Activated CD8-positive, alpha-beta memory T cell treated with anti-CD3 and anti-CD28 coated beads for 36 hours (primary cell): ENCODE measurements around the gene SMNDC1. TPM values are rescaled to one million over a fixed set of nuclear protein-coding genes. Genes with fewer than 3 reads are reported as not detected.
"Not testable (repeated sequence)": the region's sequence is repeated elsewhere in the genome, so short reads cannot be mapped to it uniquely, and the experiment has no call there.

Source experiments
- CTCF ChIA-PET: fragments of 350-600 bp; sonication (Branson Sonifier 250); formaldehyde crosslinking; loops from one replicate; lab custom pipeline; 2021; ENCODE audit warnings: antibody characterized with exemption; lab: Charles Lee
- POLR2A ChIA-PET: fragments of 350-600 bp; sonication (Branson Sonifier 250); formaldehyde crosslinking; loops from one replicate; lab custom pipeline; 2021; ENCODE audit warnings: antibody characterized with exemption; lab: Charles Lee
- total RNA-seq, 2 experiments: library from RNA; stranded (reverse); gene quantifications; one replicate each; pipeline ENCODE4 v1.2.3, GENCODE V29; 2021

The SMNDC1 gene
- total RNA-seq, 2 experiments from 2014 or later, result 53.6 to 59.4 TPM

DNA sequence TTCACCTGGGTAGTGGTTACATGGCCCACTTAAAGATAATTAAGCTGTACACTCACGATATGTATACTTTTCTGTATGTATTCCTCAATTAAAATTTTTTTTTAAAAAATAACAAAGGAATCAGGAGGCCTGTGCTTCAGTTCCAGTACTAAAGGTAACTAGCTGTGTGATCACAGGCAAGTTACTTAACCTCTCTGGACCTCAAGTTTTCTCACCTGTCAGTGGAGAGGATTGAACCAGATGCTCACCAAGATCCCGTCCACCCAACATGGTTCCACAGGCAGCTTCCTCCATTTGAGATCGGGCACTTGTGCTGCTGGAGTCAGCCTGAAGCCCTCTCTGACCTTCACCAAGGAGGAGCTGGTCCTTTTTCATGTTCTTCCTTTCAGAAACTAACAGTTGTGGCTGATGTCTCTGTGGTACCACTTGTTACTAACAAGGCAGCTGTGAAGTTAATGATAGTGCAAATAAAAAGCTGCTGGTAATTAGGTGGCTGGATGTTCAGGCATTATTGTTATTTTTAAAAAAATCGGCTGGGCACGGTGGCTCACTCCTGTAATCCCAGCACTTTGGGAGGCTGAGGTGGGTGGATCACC is 29.4 kb upstream of the SMNDC1 start:
- ChIA-PET CTCF (interaction anchor here (1.0 to 1.3 kb wide), 2 partner anchors 8 to 20 kb away, joined by 3 to 4 read pairs; no protein-coding TSS in a partner anchor), POLR2A (interaction anchor here (0.7 kb wide), 1 partner anchor 595 kb away, joined by 5 read pairs; no protein-coding TSS in a partner anchor)

DNA sequence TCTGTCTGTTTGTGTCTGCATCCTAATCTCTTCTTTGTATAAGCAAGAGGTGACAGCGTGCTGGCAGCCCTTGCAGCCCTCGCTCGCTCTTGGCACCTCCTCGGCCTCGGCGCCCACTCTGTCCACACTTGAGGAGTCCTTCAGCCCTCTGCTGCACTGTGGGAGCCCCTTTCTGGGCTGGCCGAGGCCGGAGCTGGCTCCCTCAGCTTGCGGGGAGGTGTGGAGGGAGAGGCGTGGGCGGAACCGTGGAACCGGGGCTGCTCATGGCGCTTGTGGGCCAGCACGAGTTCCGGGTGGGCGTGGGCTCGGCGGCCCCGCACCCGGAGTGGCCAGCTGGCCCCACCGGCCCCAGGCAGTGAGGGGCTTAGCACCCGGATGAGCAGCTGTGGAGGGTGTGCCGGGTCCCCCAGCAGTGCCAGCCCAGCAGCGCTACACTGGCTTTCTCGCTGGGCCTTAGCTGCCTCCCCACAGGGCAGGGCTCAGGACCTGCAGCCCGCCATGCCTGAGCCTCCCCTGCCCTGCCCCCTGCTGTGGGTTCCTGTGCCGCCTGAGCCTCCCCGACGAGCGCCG is 26.6 kb upstream of the SMNDC1 start:
- CTCF ChIA-PET, POLR2A ChIA-PET: not testable (repeated sequence)

GRCh38 chr10:110330675-110331074 is 26.0 kb upstream of the SMNDC1 start:
- CTCF ChIA-PET, result no interaction called here
- POLR2A ChIA-PET, result no interaction called here

DNA sequence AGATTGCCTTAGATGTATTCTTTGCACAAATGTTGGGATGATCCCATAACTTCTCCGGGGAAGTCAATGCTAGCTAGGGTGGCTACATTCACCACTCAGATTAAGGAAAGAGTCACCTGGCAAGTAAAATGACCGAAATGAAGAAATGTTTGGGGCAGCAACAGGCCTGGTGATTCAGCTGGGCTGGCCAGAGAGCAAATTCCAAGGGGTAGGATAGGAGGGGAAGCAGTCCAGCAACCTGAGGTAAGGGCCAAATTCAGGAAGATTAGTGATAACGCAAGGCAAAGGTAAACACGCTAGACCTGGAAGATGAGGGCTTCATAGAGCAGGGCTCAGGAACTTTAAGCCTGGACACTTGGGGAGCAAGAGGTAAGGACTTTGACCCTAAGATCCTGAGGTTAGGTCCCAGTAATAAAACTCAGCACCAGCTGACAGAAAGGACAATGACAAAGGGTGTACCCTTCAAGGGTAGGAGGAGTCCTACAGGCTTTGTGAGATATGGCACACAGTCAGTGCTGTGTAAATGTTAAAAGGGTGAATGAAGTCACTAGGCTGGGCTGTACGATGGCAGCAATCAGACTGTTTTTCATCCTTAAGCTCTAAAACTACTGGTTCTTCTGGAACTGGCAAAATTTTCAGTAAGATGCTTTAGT is 22.7 kb upstream of the SMNDC1 start:
- ChIA-PET CTCF (interaction anchor here (2.0 kb wide), 1 partner anchor 28 kb away, joined by 5 read pairs; no protein-coding TSS in a partner anchor), POLR2A (interaction anchor here (0.6 to 1.3 kb wide), 2 partner anchors 173 to 185 kb away, joined by 3 read pairs; no protein-coding TSS in a partner anchor)

- CTCF ChIA-PET, result interaction anchor here (2.0 kb wide), 1 partner anchor 29 kb away, joined by 5 read pairs; no protein-coding TSS in a partner anchor
Measured at GRCh38 chr10:110326351-110327032, 21.8 kb upstream of the SMNDC1 start.

DNA sequence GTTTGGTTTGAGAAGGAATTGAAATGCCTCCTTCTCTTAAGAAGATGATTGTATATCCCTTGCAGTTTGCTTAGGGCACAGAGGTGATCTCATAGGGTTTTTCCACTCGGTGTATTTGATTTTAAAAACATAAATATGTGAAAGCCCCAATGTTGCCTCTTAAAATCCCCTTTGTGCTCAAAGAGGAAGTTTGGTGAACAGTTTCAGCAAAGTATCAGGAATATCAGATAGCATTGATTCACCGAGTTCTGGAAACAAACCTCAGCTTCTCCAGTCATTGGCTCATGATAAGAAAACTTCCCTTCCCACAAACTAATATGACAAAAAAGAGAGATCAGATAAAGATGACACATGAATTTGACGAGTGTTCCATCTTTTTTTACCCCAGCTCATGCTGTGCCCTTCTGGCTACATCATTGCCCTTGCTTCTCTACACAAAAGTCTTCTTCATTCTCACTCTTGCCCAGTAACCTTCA is 20.1 kb upstream of the SMNDC1 start:
- ChIA-PET CTCF (interaction anchor here (0.7 kb wide), 1 partner anchor 29 kb away, joined by 4 read pairs; no protein-coding TSS in a partner anchor), POLR2A (interaction anchor here (0.6 kb wide), 1 partner anchor 29 kb away, joined by 4 read pairs; no protein-coding TSS in a partner anchor)

More at GRCh38 chr10:110326351-110327032, 21.8 kb upstream of the SMNDC1 start:
- POLR2A ChIA-PET, result interaction anchor here (0.6 to 1.3 kb wide), 2 partner anchors 174 to 186 kb away, joined by 3 read pairs; no protein-coding TSS in a partner anchor

GRCh38 chr10:110324201-110324804 is 19.6 kb upstream of the SMNDC1 start:
- POLR2A ChIA-PET, result interaction anchor here (0.6 kb wide), 1 partner anchor 29 kb away, joined by 4 read pairs; no protein-coding TSS in a partner anchor
- CTCF ChIA-PET, result interaction anchor here (0.7 to 1.2 kb wide), 2 partner anchors 30 kb away, joined by 4 read pairs; no protein-coding TSS in a partner anchor

- CTCF ChIA-PET, result interaction anchor here (1.2 kb wide), 1 partner anchor 30 kb away, joined by 4 read pairs; no protein-coding TSS in a partner anchor
- POLR2A ChIA-PET, result no interaction called here
Measured at GRCh38 chr10:110323503-110323902, 18.8 kb upstream of the SMNDC1 start.

DNA sequence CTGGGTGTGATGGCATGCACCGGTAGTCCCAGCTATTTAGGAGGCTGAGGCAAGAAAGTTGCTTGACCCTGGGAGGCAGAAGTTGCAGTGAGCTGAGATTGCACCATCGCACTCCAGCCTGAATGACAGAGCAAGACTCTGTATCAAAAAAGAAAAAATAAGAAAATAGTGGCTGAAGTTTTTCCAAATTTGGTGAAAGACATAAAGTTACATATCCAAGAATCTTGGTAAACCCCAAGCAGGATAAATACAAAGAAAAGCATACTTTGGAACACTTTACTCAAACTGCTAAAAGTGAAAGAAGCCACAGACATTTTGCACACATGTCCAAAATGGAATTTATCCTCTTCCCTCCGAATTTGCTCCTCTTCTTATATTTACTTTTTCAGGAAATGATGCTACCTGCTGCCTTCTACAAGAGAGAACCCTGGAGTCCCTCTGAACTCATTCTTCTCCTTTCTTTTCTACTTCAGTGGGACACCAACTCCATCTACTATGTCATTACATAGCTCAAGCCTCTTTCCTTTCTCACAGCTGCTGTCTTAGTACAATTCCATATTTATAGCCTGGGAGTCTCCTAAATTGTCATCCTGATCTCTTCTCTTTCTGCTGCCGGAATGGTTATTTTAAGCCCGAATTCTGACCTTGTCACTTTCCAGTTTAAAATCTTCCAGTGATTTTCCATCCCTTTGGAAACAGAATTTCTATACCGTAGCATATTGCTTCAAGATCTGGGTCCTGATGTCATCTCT is 17.3 kb upstream of the SMNDC1 start:
- ChIA-PET POLR2A (no interaction called here), CTCF (interaction anchor here (1.7 kb wide), 1 partner anchor 224 kb away, joined by 6 read pairs; no protein-coding TSS in a partner anchor)

DNA sequence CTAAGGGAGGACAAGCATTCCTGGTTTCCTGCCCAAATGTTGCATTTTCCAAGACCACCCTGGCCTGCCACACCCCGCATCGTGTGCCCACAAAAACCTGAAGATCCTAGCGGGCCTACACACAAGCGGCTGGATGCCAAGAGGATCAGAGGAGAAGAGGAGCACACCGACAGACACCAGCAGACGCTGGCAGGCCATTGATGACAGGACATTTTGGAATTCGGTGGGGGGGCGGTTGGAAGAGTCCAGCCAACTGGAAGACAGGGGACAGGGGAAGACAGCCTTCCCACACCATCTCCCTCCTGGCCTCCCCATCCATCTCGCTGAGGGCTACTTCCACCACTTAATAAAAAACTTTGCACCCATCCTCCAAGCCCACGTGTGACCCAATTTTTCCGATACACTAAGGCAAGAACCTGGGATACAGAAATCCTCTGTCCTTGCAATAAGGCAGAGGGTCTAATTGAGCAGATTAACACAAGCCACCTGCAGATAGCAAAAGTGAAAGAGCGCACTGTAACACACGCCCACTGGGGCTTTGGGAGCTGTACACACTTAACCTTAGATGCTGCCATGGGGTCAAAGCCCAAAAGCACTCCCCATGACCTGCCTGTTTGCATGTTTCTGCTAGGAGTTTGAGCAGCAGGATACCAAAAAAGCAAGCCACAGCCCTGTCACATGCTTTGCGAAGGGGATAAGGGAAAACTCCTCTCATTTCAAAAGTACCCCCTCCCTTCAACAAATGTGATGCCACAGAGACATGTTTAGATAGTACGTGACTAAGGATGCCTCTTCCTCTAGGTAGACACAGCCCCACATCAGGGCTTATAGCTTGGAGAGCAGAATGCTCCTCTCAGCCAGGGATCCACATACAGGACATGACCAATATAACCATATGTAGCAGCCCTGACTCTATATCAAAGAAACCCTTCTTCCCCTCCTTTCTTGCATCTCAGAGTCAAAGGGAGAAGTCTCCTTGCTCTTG is 13.4 kb upstream of the SMNDC1 start:
- POLR2A ChIA-PET, result interaction anchor here (0.6 kb wide), 1 partner anchor 237 kb away, joined by 3 read pairs; no protein-coding TSS in a partner anchor
- CTCF ChIA-PET, result no interaction called here

DNA sequence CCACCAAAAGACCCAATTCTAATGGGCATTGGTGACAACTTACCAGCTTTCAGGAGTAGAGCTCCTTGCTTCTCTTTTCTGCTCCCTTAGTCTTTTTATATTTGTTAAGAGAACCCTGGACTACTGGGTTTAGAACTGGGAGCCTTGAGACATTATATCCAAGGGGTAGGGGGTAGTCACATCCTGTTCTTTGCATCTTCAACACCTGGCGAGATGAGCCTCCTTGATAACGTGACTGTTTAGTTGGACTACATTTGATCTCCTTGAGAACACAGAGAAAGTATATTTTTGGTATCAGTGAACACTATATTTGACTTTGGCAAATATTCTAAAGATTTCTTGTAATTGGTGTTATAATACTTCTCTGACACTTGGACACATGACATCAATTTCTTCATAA is 9.0 kb upstream of the SMNDC1 start:
- POLR2A ChIA-PET, result interaction anchor here (0.6 kb wide), 1 partner anchor 286 kb away, joined by 4 read pairs; no protein-coding TSS in a partner anchor
- CTCF ChIA-PET, result interaction anchor here (1.8 kb wide), 1 partner anchor 185 kb away, joined by 5 read pairs; no protein-coding TSS in a partner anchor

DNA sequence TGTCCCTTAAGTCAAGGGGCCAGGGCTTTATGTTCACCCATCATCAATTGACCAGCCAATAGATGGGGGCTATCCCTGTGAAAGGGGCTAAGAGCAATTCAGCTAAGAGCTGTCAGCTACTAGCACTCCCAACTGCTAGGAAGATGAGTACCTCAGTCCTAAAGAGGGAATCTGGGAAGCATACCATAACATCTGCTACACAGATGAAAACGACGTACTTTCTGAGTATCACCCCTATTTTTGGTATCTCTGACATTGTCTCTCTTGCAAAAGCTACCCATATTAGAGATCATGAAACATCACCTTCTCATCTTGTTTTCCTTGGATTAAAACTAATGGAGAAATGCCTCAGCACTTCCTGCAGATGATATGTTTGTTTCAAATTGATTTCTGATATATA is 7.5 kb upstream of the SMNDC1 start:
- ChIA-PET CTCF (interaction anchor here (0.6 to 1.3 kb wide), 3 partner anchors 210 to 234 kb away, joined by 3 to 5 read pairs (median 3); no protein-coding TSS in a partner anchor), POLR2A (no interaction called here)

GRCh38 chr10:110311357-110311949 is 6.7 kb upstream of the SMNDC1 start:
- ChIA-PET POLR2A (no interaction called here), CTCF (interaction anchor here (1.5 kb wide), 1 partner anchor 43 kb away, joined by 3 read pairs; no protein-coding TSS in a partner anchor)

- ChIA-PET CTCF (interaction anchor here (1.1 to 1.5 kb wide), 3 partner anchors 44 to 241 kb away, joined by 3 read pairs; no protein-coding TSS in a partner anchor), POLR2A (interaction anchor here (1.0 kb wide), 1 partner anchor 44 kb away, joined by 3 read pairs; no protein-coding TSS in a partner anchor)
Measured at GRCh38 chr10:110310741-110311140, 6.0 kb upstream of the SMNDC1 start.

DNA sequence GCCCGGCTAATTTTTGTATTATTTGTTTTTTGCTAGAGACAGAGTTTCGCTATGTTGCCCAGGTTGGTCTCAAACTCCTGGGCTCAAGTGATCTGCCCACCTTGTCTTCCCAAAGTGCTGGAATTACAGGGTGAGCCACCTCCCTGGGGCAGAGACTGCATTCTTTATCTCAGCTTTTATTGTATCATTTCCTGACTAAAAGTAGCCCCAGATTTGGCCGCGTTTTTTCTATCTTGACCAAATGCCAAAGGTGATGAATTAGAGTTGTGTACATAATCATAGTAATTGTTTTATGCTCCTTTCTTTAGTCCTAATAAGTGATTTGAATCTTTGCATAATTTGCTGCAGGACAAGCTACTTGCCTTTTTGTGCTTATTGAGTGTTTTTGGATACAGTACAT is 3.1 kb upstream of the SMNDC1 start:
- ChIA-PET POLR2A (no interaction called here), CTCF (interaction anchor here (0.6 to 2.6 kb wide), 8 partner anchors 47 to 1201 kb away, joined by 3 to 10 read pairs (median 4); no protein-coding TSS in a partner anchor)

DNA sequence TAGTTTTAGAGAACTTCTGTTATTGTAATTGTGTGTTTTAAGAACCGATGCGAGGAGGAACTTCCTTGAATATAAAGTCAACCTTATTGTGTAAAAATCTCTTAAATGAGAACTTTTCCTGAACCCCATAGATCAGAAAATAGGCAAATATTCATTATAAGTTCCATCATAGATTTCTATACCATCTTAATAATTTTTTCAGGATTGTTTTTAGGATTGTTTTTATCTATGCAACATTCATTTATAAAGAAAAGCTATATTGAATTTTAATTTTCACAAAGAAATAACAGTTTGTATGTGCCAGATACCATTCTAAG is 1.7 kb upstream of the SMNDC1 start:
- CTCF ChIA-PET, result interaction anchor here (1.2 to 2.6 kb wide), 10 partner anchors 30 to 304 kb away, joined by 3 to 10 read pairs (median 5); no protein-coding TSS in a partner anchor
- POLR2A ChIA-PET, result interaction anchor here (0.7 to 1.6 kb wide), 2 partner anchors 48 to 192 kb away, joined by 4 to 6 read pairs; no protein-coding TSS in a partner anchor
